Measurements from ENCODE around the gene HECW1.

The HECW1 gene

DNA sequence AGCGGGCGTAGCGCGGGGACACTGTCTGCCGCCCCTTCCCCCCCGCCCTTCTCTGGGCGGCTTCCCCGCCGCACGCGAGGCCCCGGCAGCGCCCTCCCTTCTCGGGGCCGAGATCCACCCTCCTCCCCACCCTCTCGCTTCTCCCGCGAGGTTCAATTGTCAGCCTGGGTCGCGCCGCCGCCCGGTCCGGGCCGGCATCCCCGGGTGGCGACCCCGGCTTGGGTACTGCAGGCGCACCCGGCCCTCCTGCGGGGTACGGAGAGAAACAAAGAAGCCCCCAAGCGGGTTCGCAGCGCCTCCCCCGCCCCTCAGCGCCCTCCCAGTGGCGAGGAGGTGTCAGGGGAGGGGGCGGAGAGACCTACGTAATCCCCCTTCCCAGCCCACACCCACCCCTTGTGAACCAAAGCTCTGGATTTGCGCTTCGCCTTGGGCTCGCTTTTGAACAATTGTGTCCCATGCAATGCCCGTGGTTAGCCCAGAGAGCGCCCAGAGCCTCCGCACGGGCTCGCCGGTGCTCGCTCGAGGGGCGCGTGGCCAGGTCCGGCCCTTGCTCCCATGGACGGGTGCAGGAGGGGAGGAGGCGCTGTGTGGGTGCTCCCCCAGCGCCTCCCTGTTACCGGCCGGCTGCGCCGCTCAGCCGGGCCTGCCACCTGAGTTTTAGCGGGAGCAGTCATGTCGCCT lies 634 bp downstream of the HECW1 start:
- DNase-seq = no peak

- no peak for DNase-seq
Measured at GRCh38 chr7:43113622-43114457, 1.4 kb downstream of the HECW1 start.

DNA sequence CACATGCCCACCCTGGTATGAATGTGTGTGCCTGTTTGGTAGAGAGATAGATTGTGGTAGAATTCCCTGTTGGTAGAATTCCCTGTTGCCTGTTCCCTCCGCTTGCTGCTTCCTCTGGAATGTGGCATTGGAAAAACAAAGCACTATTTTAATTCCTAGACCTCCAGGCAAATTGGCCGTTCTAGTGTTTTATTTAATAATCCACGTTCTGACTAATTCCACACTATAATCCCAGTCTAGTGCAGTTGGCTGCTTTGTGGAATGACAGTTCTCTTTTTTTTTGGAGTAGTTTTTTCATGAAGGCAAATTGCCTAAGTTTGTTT lies 2.0 kb downstream of the HECW1 start:
- DNase-seq = no peak

DNA sequence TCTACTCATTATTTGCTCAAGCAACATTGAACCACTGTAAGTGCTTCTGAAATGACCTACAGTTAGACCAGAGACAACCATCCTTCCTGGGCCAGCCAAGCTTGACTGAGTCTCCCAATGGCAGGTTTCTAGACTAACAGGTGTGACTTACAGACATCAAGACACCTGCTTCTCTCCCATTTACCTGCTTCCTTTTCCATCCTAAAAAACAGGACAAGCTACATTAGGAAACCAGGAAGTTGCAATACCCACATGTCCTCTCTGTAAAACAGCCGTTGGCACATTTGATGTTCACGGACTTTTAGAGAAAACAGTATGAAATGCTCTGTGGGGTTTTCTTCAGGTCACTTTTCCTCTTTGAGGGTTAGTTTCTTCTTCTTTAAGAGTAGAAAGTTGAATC lies 4.0 kb downstream of the HECW1 start:
- DNase-seq = no peak

DNA sequence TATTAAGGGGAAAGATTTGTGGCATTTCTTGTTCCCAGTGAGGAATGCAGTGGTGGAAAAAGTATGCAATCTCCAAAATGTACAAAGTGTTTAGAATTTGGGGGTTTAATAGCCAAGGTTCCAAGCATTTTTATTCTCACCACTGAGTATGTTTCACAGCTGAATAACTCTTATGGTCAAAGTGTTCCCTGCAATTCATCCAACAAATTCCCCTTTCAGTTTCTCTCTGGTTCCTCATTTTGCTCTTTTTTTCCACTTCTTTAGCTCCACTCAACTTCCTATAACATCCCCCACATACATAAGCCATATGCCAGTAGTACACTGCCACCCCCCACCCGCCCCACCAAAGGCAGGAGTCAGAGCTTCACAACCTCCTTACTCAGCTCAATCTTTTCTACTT lies 4.6 kb downstream of the HECW1 start:
- DNase-seq = no peak

DNA sequence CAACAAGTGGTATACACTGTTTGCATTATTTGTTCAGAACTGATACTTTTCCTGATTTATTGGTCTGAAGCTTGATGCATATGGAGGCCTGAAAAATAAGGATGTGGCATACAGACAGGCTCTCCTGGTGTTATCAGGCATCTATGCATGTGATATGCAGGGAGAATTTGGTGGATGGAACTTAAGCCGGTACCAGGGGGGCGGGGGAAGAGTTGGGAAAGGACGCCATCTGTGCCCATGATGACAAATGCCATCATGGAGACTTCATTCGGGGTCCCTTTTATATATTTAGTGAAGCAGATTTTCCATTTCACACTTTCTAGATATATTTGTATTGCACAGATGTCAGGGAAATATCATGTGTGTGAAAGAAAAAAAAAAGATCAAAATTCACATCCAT lies 5.4 kb downstream of the HECW1 start:
- no peak for DNase-seq

DNA sequence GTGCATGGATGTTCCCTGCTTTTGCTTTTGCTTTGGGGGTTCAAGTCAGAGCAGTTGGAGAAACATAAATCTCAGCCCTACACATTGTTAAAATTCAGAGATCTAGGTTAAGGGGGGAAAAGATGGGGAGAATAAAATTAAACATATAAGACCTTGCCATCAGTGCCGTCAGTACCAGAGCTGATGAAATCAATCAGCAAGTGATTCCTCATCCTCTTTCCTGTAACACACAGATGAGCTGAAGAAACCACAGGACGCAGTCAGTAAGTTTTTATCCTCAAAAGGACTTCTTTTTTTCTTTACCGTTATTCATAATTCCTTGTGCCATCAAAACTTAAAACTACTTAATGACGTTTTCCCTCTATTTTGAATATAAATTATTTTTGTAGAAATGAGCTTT lies 5.9 kb downstream of the HECW1 start:
- DNase-seq = no peak

DNA sequence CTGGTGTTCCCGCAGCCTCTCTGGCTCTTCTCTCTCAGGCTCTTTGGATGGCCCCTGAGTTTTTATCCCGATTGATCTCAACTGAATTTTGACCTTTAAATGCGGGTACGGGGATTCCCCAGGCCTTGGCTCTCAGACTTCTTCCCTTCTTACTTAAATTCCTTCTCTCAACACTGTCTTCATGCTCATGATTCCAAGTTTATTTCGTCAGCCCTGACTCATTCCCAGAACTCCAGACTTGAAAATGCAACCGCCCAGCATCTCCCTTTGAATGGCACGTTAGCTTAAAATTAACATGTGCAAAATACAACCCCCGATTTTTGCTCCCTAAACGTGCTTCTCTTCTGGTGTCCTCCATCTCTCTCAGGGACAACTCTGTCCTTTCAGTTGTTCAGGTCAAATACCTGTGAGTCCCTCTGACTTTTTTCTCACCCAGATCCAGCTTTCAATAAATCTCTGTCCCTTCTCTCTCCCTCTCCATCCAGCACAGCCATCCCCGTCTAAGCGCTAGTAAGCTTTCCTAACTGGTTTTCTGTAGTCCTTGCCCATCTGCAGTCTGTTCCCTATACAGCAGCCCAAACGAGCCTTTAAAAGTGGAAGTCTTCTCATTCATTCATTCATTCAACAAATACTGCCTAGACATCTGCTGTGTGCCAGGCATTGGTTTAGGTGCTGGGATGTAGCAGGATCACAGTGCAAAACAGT lies 7.1 kb downstream of the HECW1 start:
- DNase-seq = peak; percentile 62

DNA sequence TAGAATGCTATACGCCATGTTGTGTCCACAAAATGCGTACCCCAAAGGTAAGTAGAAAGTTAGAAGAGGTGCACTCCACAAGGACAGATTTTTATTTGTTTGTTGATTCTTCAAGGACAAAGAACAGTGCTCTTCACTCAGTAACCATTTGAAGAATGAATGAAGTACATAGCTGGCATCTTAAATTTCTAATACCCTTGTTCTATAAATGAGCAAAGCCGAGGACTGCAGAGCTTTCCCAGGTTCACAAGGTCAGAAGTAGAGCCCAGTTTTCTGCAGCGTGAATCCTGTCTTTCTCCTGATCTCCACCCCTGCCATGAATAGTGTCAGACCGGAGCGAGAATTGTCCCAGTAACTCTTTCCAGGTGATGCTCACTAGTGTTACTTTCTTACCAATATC lies 9.5 kb downstream of the HECW1 start:
- no peak for DNase-seq

- no peak for DNase-seq
Measured at GRCh38 chr7:43123457-43123856, 11.0 kb downstream of the HECW1 start.

GRCh38 chr7:43124388-43124787 lies 11.9 kb downstream of the HECW1 start:
- no peak for DNase-seq

DNA sequence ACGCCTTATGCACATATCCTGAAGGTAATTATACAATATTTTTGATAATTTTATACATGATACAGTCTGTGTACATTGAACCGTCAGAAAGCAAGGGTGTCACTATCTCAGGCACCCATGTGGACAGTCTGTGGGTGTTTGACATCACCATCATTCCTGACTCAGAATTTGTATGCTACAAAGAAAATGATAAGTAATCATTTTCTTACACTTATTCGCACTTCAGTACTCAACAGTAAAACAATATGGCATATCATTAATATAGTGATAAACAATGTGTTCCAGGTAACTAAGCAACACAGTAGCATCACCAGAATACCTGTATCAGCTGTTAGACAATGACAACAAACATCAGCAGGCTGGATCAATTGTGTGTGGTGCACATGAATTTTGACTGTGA lies 17.9 kb downstream of the HECW1 start:
- DNase-seq = no peak

DNA sequence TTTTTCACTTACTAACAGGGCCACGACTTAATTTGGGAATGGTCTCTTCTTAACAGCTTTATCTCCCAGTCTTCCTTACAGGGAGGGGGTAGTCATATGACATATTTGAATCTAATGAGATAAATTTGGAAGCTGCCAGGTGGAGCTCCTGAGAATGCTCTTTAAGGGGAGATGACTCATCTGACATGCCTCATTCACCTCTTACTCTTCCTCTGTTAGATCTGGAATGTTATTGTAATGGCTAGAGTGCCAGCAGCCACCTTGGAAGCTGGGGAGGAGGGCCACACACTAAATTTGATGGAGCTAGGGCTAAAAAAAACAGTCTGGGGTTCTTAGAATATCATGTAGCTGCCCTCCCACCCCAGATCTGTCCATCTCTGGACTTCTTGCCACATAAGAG lies 22.7 kb downstream of the HECW1 start:
- no peak for DNase-seq

DNA sequence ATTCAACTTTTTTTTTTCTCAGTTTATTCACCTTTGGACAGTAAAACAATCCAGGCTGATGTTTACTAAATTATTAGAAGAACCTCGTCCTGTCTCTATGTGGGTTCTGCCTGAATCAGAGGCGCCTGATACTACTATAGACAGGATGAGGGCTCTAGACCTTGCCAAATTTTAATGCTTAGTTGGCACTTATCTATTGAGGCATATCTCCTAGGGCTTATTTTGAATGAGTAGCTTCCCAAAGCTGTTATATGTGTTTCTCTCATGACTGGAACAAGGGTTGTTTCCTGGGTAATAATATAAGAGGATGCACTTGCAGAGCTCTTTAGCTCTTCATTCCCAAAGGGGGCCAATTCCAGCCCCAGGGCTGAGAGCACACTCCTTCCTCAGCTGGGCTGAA lies 23.6 kb downstream of the HECW1 start:
- no peak for DNase-seq

GRCh38 chr7:43137121-43137744 lies 24.8 kb downstream of the HECW1 start:
- peak; percentile 17 for DNase-seq

- DNase-seq = no peak
Measured at GRCh38 chr7:43137811-43138210, 25.4 kb downstream of the HECW1 start.

DNA sequence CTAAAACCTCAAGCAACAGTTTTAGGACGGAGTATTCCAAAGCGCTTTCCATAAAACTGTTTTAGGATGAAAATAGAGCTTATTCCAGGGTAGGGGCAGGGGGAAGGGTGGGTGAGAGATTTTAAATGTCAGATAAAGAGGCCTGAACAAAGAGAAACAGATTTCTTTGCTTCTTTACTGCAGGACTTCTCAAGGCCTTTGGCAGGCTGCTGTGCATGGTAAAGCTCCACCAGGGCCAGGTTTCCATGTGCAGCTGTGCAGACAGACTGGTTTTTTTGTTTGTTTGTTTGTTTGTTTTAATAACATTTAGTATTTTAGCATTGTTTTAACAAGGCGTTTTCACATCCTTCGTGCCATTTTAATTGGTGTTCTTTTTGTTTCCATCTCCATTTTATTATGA lies 26.3 kb downstream of the HECW1 start:
- no peak for DNase-seq

GRCh38 chr7:43139137-43139536 lies 26.7 kb downstream of the HECW1 start:
- DNase-seq = no peak

DNA sequence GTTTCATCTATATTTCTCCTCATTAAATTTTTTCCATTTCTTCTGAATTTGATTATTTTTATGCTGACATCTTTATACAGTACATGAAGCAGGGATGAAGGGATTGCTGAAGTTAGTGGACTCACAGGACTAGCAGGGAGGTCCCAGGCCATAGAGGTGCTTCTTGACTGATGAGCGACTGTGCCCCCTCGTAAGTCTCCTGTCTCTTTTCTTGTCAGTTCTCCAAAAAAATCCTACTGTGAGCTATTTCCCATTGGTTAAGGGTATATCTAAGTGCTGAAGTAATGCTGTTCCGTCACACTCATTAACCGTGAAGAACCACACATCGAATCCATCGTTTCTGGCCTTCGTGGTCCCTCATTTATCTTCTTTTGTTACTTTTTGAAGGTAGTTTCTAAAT lies 27.7 kb downstream of the HECW1 start:
- DNase-seq = no peak

- DNase-seq = no peak
Measured at GRCh38 chr7:43141091-43141490, 28.6 kb downstream of the HECW1 start.

DNA sequence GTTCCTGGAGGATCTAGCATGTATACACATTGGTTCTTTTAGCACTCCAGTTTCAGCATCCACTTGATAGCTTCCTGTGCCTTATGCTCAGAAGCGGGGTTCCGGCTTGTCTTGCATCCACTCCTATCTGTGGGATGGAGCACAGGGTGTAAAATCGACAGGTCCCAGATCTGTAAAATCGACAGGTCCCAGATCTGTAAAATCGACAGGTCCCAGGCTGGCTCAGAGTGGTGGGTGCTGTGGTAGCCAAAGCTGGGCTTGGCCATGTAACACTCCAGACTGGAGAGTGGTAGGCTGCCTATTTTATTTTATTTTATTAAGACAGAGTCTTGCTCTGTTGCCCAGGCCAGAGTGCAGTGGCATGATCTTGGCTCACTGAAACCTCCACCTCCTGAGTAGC lies 30.3 kb downstream of the HECW1 start:
- no peak for DNase-seq

DNA sequence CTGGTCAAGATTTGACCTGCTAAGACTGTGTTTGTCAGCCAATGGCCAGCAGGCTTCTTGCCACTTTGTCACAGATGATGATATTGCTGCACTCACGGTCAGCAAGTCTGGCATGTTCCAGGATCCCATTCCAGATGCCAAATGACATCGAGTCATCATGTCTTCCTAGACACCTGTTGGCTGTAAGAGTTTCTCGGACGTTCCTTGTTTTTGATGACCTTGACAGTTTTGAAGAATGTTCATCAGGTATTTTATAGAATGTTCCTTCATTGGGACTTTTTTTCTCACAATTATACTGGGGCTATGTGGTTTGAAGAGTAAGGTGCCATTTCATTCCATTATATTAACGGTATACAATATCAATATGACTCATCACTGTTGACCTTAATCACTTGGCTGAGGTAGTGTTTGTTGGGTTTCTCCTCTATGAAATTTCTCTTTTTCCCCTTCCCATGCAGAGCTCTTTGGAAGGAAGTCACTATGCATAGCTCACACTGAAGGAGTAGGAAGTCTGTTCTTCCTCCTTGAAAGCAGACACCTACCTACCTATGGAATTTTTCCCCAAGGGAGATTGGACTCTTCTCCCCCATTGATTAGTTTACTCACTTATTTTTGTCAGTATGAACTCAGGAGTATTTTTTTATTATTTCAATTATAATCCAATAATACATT lies 31.6 kb downstream of the HECW1 start:
- no peak for DNase-seq

- DNase-seq = peak; percentile 29
Measured at GRCh38 chr7:43148161-43148731, 35.8 kb downstream of the HECW1 start.

All from HCEC 1CT (cell line).